Measurements from ENCODE around the gene EML6. TPM values are rescaled to one million over a fixed set of nuclear protein-coding genes. Genes with fewer than 3 reads are reported as not detected.
A peak's percentile ranks its signal among the peaks of the same experiment; 100 is the strongest.

Gene EML6
- polyA plus RNA-seq, 2 of the 4 experiments (the other 2 are of a cell fraction): 1.4 to 1.5 TPM

DNA sequence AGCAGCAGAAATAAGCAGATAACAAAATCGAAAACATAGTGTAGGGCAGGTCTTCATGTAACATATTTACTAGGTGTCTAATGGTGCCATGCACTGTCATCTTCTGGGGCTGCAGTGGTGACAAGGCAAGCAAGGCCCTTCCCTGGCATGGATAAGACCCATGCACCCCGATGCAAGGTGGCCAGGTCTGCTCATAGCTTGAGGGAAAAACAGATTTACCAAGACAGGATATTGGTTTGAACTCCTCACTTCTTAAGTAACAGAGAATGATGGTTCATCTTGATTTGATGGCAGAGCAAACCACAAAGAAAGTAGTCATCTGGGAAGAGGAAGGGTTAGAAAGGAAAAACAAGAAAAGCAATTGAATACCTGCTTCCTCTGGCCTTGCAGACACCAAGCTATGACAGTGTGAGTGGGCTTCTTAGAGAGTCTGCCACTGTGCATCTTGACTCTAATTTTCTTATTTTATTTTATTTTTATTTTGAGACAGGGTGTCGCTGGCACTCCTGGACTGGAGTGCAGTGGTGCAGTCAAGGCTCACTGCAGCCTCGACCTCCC, 35.8 kb upstream of the EML6 start (continued):
- TF ChIP-seq, protein P1, sequence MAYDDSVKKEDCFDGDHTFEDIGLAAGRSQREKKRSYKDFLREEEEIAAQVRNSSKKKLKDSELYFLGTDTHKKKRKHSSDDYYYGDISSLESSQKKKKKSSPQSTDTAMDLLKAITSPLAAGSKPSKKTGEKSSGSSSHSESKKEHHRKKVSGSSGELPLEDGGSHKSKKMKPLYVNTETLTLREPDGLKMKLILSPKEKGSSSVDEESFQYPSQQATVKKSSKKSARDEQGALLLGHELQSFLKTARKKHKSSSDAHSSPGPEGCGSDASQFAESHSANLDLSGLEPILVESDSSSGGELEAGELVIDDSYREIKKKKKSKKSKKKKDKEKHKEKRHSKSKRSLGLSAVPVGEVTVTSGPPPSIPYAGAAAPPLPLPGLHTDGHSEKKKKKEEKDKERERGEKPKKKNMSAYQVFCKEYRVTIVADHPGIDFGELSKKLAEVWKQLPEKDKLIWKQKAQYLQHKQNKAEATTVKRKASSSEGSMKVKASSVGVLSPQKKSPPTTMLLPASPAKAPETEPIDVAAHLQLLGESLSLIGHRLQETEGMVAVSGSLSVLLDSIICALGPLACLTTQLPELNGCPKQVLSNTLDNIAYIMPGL (CRISPR knock-in tag; IDR thresholded peaks at IDR 0.05; ENCODE audit: borderline replicate concordance): no peak
- TF ChIP-seq HOXA7 (CRISPR knock-in tag; IDR thresholded peaks at IDR 0.05): no peak

DNA sequence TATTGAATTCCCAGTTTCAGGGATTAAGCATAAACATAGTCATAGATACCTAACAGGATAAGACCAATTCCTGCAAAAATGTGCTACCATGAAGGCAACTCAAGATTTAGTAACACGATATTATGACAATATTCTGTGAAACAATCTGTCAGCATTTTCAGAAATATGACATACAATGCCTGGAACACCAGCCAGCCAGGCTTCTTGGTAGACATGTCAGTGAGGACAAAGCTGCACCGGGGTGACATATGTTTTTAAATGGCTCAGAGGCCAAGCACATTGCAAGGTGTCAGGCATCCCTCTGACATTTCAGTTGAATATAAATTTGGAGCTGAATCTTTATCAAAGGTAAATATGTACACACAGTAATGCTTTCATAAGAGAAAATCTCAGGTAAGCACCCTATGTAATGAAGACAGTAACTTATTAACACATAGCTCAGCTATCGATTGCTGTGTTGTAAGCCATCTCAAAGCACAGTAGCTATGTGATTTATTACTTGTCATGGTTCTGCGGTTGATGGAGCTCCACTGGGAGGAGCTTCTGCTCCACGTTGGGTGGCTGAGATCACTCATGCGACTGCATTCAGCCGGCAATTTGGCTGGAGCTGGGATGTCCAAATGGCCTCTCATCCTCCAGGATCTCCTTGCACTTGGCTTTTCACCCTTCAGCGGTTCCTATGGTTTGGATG, 31.9 kb upstream of the EML6 start:
- no peak for TF ChIP-seq KDM1A (IDR thresholded peaks at IDR 0.05; ENCODE audit: low read depth)
- Histone ChIP-seq H3K4me3 (no peak overlapping the region), H3K4me1 (no peaks in the 10 kb centered on the region), H3K27ac (no peak overlapping the region), H3K9me3 (no peaks in the 10 kb centered on the region), H3K4me2 (no peak overlapping the region)
- ChIA-PET POLR2A (no interaction called here), CTCF (interaction anchor here (0.8 to 6.9 kb wide), 9 partner anchors 9 to 584 kb away, joined by 3 to 56 read pairs (median 4); no protein-coding TSS in a partner anchor)
- DNase-seq (ENCODE audit: low read depth in 1 of 2, low spot score in 1 of 2) (no peak), ATAC-seq (peak in 1 of 2 experiments; percentile 25; a peak in 1 of 6 replicates), FAIRE-seq (no peak)
- WGBS (ENCODE audit: missing lambda C conversion rate): 67% methylated on average over 8 of the region's 8 CpGs

DNA sequence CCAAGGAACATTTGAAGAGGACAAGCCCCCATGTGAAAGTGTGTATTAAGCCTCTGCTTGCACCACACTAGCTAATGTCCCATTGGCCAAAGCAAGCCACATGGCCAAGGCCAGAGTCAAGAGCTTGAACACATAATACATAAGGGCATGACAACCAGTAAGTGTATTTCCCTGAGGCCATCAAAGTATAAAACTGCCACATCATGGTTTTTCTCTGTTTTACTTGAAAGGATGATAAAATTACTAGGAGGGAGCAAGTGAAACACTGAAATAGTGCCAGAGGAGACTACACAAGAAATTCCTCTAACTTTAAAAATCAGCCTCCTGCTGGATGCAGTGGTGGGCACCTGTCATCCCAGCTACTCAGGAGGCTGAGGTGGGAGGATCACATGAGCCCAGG, 30.9 kb upstream of the EML6 start:
- H3K4me1 ChIP-seq: no peaks in the 10 kb centered on the region
- DNase-seq (ENCODE audit: low read depth in 1 of 2, low spot score in 1 of 2) (no peak), ATAC-seq (no peak), FAIRE-seq (no peak)
- H3K27ac ChIP-seq: no peak overlapping the region
- H3K4me2 ChIP-seq: no peak overlapping the region
- no peaks in the 10 kb centered on the region for H3K9me3 ChIP-seq
- CTCF ChIA-PET: interaction anchor here (0.8 to 6.9 kb wide), 6 partner anchors 9 to 170 kb away, joined by 3 to 56 read pairs (median 7); no protein-coding TSS in a partner anchor
- POLR2A ChIA-PET: no interaction called here
- TF ChIP-seq MAFK (IDR thresholded peaks at IDR 0.05; ENCODE audit: partially characterized antibody): peak; percentile 71
- no peak for TF ChIP-seq HDAC2 (IDR thresholded peaks at IDR 0.05)
- no peak for TF ChIP-seq CBX2 (IDR thresholded peaks at IDR 0.05; ENCODE audit: borderline replicate concordance, low read depth)
- H3K4me3 ChIP-seq: no peak overlapping the region

DNA sequence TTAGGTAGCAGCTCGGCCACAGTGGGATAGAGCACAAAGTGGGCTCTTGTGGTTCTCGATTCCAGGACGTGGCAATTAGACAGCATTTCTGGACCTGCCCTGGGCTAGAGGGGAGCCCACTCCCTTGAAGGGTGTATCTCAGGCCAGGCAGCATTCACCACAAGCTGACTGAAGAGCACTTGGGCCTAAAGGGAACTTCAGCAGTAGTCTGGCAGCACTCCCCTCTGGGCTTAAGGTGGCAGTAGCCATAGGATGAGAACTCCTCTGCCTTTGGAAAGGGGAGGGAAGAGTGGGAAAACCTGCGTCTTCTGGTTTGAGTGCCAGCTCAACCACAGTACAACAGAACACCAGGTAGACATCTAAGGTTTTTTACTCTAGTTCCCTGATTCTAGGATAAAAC, 28.1 kb upstream of the EML6 start:
- ChIA-PET POLR2A (no interaction called here), CTCF (interaction anchor here (1.1 to 6.9 kb wide), 7 partner anchors 8 to 590 kb away, joined by 3 to 56 read pairs (median 6); no protein-coding TSS in a partner anchor)
- peak; percentile 19 to 56; a peak in 3 of 6 replicates for ATAC-seq
- Histone ChIP-seq H3K27ac (no peak overlapping the region), H3K4me1 (no peaks in the 10 kb centered on the region), H3K4me3 (no peak overlapping the region), H3K9me3 (no peaks in the 10 kb centered on the region), H3K4me2 (no peak overlapping the region)
- DNase-seq (ENCODE audit: low read depth in 1 of 2, low spot score in 1 of 2): no peak
- no peak for FAIRE-seq
- WGBS (ENCODE audit: missing lambda C conversion rate): 90% methylated on average over 4 of the region's 4 CpGs
- TF ChIP-seq, protein P2, sequence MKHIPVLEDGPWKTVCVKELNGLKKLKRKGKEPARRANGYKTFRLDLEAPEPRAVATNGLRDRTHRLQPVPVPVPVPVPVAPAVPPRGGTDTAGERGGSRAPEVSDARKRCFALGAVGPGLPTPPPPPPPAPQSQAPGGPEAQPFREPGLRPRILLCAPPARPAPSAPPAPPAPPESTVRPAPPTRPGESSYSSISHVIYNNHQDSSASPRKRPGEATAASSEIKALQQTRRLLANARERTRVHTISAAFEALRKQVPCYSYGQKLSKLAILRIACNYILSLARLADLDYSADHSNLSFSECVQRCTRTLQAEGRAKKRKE (CRISPR knock-in tag; IDR thresholded peaks at IDR 0.05; ENCODE audit: low read depth): no peak
- TF ChIP-seq FOSL2 (IDR thresholded peaks at IDR 0.05) (no peak), FOSL2 (CRISPR knock-in tag; IDR thresholded peaks at IDR 0.05) (no peak), BHLHE40 (IDR thresholded peaks at IDR 0.05; ENCODE audit: low read depth, low read length) (no peak), HOXB13 (CRISPR knock-in tag; IDR thresholded peaks at IDR 0.05; ENCODE audit: low read depth) (no peak), JUN (IDR thresholded peaks at IDR 0.05) (no peak), RNF2 (IDR thresholded peaks at IDR 0.05; ENCODE audit: borderline replicate concordance, low read depth) (no peak), CBX2 (IDR thresholded peaks at IDR 0.05; ENCODE audit: borderline replicate concordance, low read depth) (no peak), CHD2 (IDR thresholded peaks at IDR 0.05; ENCODE audit: low read length, partially characterized antibody) (no peak), ZSCAN20 (CRISPR knock-in tag; IDR thresholded peaks at IDR 0.05) (no peak), KDM5A (IDR thresholded peaks at IDR 0.05) (no peak), KDM1A (IDR thresholded peaks at IDR 0.05; ENCODE audit: low read depth) (no peak), HOXA7 (CRISPR knock-in tag; IDR thresholded peaks at IDR 0.05) (no peak)
- TF ChIP-seq, protein P3, sequence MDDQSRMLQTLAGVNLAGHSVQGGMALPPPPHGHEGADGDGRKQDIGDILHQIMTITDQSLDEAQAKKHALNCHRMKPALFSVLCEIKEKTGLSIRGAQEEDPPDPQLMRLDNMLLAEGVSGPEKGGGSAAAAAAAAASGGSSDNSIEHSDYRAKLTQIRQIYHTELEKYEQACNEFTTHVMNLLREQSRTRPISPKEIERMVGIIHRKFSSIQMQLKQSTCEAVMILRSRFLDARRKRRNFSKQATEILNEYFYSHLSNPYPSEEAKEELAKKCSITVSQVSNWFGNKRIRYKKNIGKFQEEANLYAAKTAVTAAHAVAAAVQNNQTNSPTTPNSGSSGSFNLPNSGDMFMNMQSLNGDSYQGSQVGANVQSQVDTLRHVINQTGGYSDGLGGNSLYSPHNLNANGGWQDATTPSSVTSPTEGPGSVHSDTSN (IDR thresholded peaks at IDR 0.05): no peak
- TF ChIP-seq, protein P4, sequence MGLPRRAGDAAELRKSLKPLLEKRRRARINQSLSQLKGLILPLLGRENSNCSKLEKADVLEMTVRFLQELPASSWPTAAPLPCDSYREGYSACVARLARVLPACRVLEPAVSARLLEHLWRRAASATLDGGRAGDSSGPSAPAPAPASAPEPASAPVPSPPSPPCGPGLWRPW (IDR thresholded peaks at IDR 0.05): no peak
- TF ChIP-seq, protein P5, sequence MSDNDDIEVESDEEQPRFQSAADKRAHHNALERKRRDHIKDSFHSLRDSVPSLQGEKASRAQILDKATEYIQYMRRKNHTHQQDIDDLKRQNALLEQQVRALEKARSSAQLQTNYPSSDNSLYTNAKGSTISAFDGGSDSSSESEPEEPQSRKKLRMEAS (IDR thresholded peaks at IDR 0.05): no peak

All from A549 (cell line).